Measurements from ENCODE around the gene ERVV-1.

- TF ChIP-seq POLR2A (IDR thresholded peaks at IDR 0.05; ENCODE audit: low read length): no peak
- no peak for TF ChIP-seq GATA1 (IDR thresholded peaks at IDR 0.05; ENCODE audit: low read depth, low read length)
Observed at GRCh38 chr19:53057904-53058580, 44.3 kb downstream of the ERVV-1 start.
